ENCODE measurements around the gene PALM2AKAP2.

- TF ChIP-seq POLR2A (IDR thresholded peaks at IDR 0.05), result no peak
- TF ChIP-seq CTCF (IDR thresholded peaks at IDR 0.05), result no peak
Observed at GRCh38 chr9:109793921-109794320, 13.9 kb downstream of the PALM2AKAP2 start.
